Keratinocyte (primary cell): ENCODE data around the gene MRPS27.

Experiments
- CTCF ChIP-seq, 3 experiments: IDR thresholded peaks in 1 of 3; conservative IDR thresholded peaks in 1 of 3; optimal IDR thresholded peaks in 1 of 3; 2 replicates in 2 of 3; 3 replicates in 1 of 3; pipeline versions ENCODE3 to v1.5.1; 2011; ENCODE audit warnings: low read length in 3 of 3, mild to moderate bottlenecking in 3 of 3, moderate library complexity in 2 of 3, control low read depth in 1 of 3, inconsistent platforms in 1 of 3; ENCODE audit not compliant: insufficient read depth in 2 of 3; ENCODE audit errors: extremely low read depth in 1 of 3
- EZH2 ChIP-seq: IDR thresholded peaks from one replicate; pipeline ENCODE4 v1.6.1; 2012; ENCODE audit warnings: inconsistent platforms, mild to moderate bottlenecking, low read length, moderate library complexity

- no peak for TF ChIP-seq CTCF (optimal IDR thresholded peaks at IDR 0.05 in 1 of 3, IDR thresholded peaks at IDR 0.05 in 1 of 3, conservative IDR thresholded peaks at IDR 0.05 in 1 of 3; ENCODE audit: extremely low read depth in 1 of 3, insufficient read depth in 2 of 3, low read length in 3 of 3)
- TF ChIP-seq EZH2: no peak
Observed at GRCh38 chr5:72265032-72265877, 54.8 kb downstream of the MRPS27 start.
